HEK293 (cell line): ENCODE results near the gene SEMA6A.

Source experiments
- CTCF ChIA-PET: fragments of 350-600 bp; formaldehyde crosslinking; extraction: SDS; loops from one replicate; lab custom pipeline; 2021; ENCODE audit warnings: antibody characterized with exemption; lab: Yijun Ruan, JAX
- POLR2A ChIA-PET: fragments of 300-600 bp; formaldehyde crosslinking; extraction: SDS; loops from one replicate; lab custom pipeline; 2020; ENCODE audit warnings: antibody characterized with exemption, inconsistent platforms; lab: Yijun Ruan, JAX
- H3K27ac ChIP-seq: fragments of 200-500 bp; sonication (Bioruptor generic); 2 replicates; pipeline ENCODE4 v1.5.1; 2014; ENCODE audit warnings: low read depth, low read length, control low read depth, inconsistent platforms; ENCODE audit errors: extremely low read depth
- H3K36me3 ChIP-seq, 2 experiments: fragments of 200-500 bp in 1 of 2; sonication (Bioruptor generic) in 1 of 2; 1 replicate in 1 of 2; 2 replicates in 1 of 2; pipeline ENCODE4 v1.5.1; 2014 to 2017; ENCODE audit warnings: inconsistent platforms in 2 of 2, low read length in 2 of 2; ENCODE audit not compliant: control insufficient read depth in 2 of 2, insufficient read depth in 1 of 2
- H3K4me1 ChIP-seq: fragments of 200-500 bp; sonication (Bioruptor generic); 2 replicates; pipeline ENCODE4 v1.5.1; 2014; ENCODE audit warnings: mild to moderate bottlenecking, low read length, inconsistent platforms; ENCODE audit not compliant: control insufficient read depth, insufficient read depth
- H3K4me3 ChIP-seq: 2 replicates; pipeline ENCODE4 v1.5.1; 2011; ENCODE audit warnings: low read depth, mild to moderate bottlenecking, control low read depth, low read length, moderate library complexity
- H3K9me3 ChIP-seq: fragments of 200-500 bp; sonication (Bioruptor generic); 2 replicates; pipeline ENCODE4 v1.5.1; 2014; ENCODE audit warnings: low read depth, low read length, inconsistent platforms; ENCODE audit not compliant: control insufficient read depth, insufficient read depth
- AEBP2 ChIP-seq: fragments of 450-650 bp; formaldehyde crosslinking; IDR thresholded peaks from 2 replicates; pipeline ENCODE4 v1.5.1; 2016; ENCODE audit warnings: missing biosample characterization, missing genetic modification characterization, borderline replicate concordance
- KLF8 ChIP-seq: fragments of 450-650 bp; formaldehyde crosslinking; IDR thresholded peaks from 2 replicates; pipeline ENCODE4 v1.5.1; 2016; ENCODE audit warnings: missing biosample characterization, missing genetic modification characterization
- PATZ1 ChIP-seq: fragments of 450-650 bp; formaldehyde crosslinking; IDR thresholded peaks from 2 replicates; pipeline ENCODE4 v1.5.1; 2016; ENCODE audit warnings: missing biosample characterization, missing genetic modification characterization
- SALL2 ChIP-seq: fragments of 450-650 bp; formaldehyde crosslinking; IDR thresholded peaks from 2 replicates; pipeline ENCODE4 v1.5.0; 2017; ENCODE audit warnings: missing biosample characterization, mild to moderate bottlenecking, missing genetic modification characterization, borderline replicate concordance
- TSHZ1 ChIP-seq: fragments of 450-650 bp; formaldehyde crosslinking; IDR thresholded peaks from 2 replicates; pipeline ENCODE4 v1.5.1; 2016; ENCODE audit warnings: missing biosample characterization, missing genetic modification characterization, borderline replicate concordance
- ZBTB26 ChIP-seq: fragments of 450-650 bp; formaldehyde crosslinking; optimal IDR thresholded peaks from 2 replicates; pipeline ENCODE3; 2016; ENCODE audit warnings: missing biosample characterization, mild to moderate bottlenecking, missing genetic modification characterization
- ZFP41 ChIP-seq: fragments of 450-650 bp; formaldehyde crosslinking; IDR thresholded peaks from 2 replicates; pipeline ENCODE4 v1.5.1; 2016; ENCODE audit warnings: missing biosample characterization, missing genetic modification characterization, borderline replicate concordance
- ZFP69B ChIP-seq: fragments of 450-650 bp; formaldehyde crosslinking; IDR thresholded peaks from 2 replicates; pipeline ENCODE4 v1.5.1; 2016; ENCODE audit warnings: missing biosample characterization, missing genetic modification characterization
- ZNF114 ChIP-seq: fragments of 450-650 bp; formaldehyde crosslinking; IDR thresholded peaks from 2 replicates; pipeline ENCODE4 v1.5.0; 2017; ENCODE audit warnings: missing biosample characterization, missing genetic modification characterization
- ZNF121 ChIP-seq: fragments of 450-650 bp; formaldehyde crosslinking; IDR thresholded peaks from 2 replicates; pipeline ENCODE4 v1.5.1; 2016; ENCODE audit warnings: missing biosample characterization, missing genetic modification characterization
- ZNF16 ChIP-seq: fragments of 450-650 bp; formaldehyde crosslinking; IDR thresholded peaks from 2 replicates; pipeline ENCODE4 v1.5.1; 2016; ENCODE audit warnings: low read depth, missing biosample characterization, missing genetic modification characterization
- ZNF2 ChIP-seq: fragments of 450-650 bp; formaldehyde crosslinking; IDR thresholded peaks from 2 replicates; pipeline ENCODE4 v1.5.1; 2016; ENCODE audit warnings: missing biosample characterization, missing genetic modification characterization
- ZNF239 ChIP-seq: fragments of 450-650 bp; formaldehyde crosslinking; IDR thresholded peaks from 2 replicates; pipeline ENCODE4 v1.5.1; 2016; ENCODE audit warnings: missing biosample characterization, missing genetic modification characterization
- ZNF398 ChIP-seq: fragments of 450-650 bp; formaldehyde crosslinking; IDR thresholded peaks from 2 replicates; pipeline ENCODE4 v1.5.1; 2017; ENCODE audit warnings: missing biosample characterization, missing genetic modification characterization
- ZNF426 ChIP-seq: fragments of 450-650 bp; formaldehyde crosslinking; IDR thresholded peaks from 2 replicates; pipeline ENCODE4 v1.5.1; 2017; ENCODE audit warnings: missing biosample characterization, missing genetic modification characterization, mild to moderate bottlenecking, inconsistent platforms, moderate library complexity
- ZNF555 ChIP-seq: fragments of 450-650 bp; formaldehyde crosslinking; conservative IDR thresholded peaks from 2 replicates; pipeline ENCODE4 v1.5.1; 2017; ENCODE audit warnings: missing biosample characterization, mild to moderate bottlenecking, missing genetic modification characterization, inconsistent platforms
- ZNF596 ChIP-seq: fragments of 450-650 bp; IDR thresholded peaks from 2 replicates; pipeline ENCODE4 v1.5.0; 2018; ENCODE audit warnings: missing biosample characterization, mild to moderate bottlenecking, missing genetic modification characterization, moderate library complexity
- ZNF600 ChIP-seq: fragments of 450-650 bp; formaldehyde crosslinking; IDR thresholded peaks from 2 replicates; pipeline ENCODE4 v1.5.1; 2016; ENCODE audit warnings: missing biosample characterization, missing genetic modification characterization
- ZNF654 ChIP-seq: fragments of 450-650 bp; formaldehyde crosslinking; IDR thresholded peaks from 2 replicates; pipeline ENCODE4 v1.5.1; 2016; ENCODE audit warnings: low read depth, missing biosample characterization, missing genetic modification characterization
- ZNF707 ChIP-seq: fragments of 450-650 bp; formaldehyde crosslinking; IDR thresholded peaks from 2 replicates; pipeline ENCODE4 v1.5.1; 2016; ENCODE audit warnings: missing biosample characterization, missing genetic modification characterization

The SEMA6A gene

GRCh38 chr5:116436674-116437350 is 137.8 kb downstream of the SEMA6A start (continued):
- no peak for TF ChIP-seq TSHZ1 (tag by site-specific recombination)
- TF ChIP-seq PATZ1 (tag by site-specific recombination), result no peak

- Histone ChIP-seq H3K36me3 (no peaks in the 10 kb centered on the region), H3K27ac (no peak overlapping the region), H3K4me3 (no peak overlapping the region), H3K9me3 (no peaks in the 10 kb centered on the region), H3K4me1 (peaks cover 9% of the 10 kb centered on the region)
- POLR2A ChIA-PET, result interaction anchor here (0.7 kb wide), 1 partner anchor 7 kb away, joined by 3 read pairs; no protein-coding TSS in a partner anchor
- no peak for TF ChIP-seq ZNF239 (tag by site-specific recombination)
- no peak for TF ChIP-seq AEBP2 (tag by site-specific recombination)
- no peak for TF ChIP-seq ZFP69B
- no peak for TF ChIP-seq ZNF398
- no peak for TF ChIP-seq ZNF600 (tag by site-specific recombination)
- TF ChIP-seq ZNF426 (tag by site-specific recombination), result no peak
- TF ChIP-seq ZNF596, result no peak
- no peak for TF ChIP-seq ZBTB26
- CTCF ChIA-PET, result no interaction called here
Observed at GRCh38 chr5:116428966-116429365, 145.7 kb downstream of the SEMA6A start.

- Histone ChIP-seq H3K27ac (no peak overlapping the region), H3K4me1 (peaks cover 9% of the 10 kb centered on the region), H3K36me3 (no peaks in the 10 kb centered on the region), H3K4me3 (no peak overlapping the region), H3K9me3 (no peaks in the 10 kb centered on the region)
- CTCF ChIA-PET, result interaction anchor here (0.6 kb wide), 1 partner anchor 57 kb away, joined by 4 read pairs; no protein-coding TSS in a partner anchor
- TF ChIP-seq ZNF2 (tag by site-specific recombination) (no peak), ZNF121 (tag by site-specific recombination) (no peak), ZNF16 (tag by site-specific recombination) (no peak), ZNF707 (no peak), ZNF114 (no peak), KLF8 (tag by site-specific recombination) (no peak), ZNF555 (tag by site-specific recombination) (no peak), ZNF596 (no peak), ZNF600 (tag by site-specific recombination) (no peak), SALL2 (tag by site-specific recombination) (no peak), ZFP41 (tag by site-specific recombination) (no peak), ZBTB26 (no peak), ZNF654 (tag by site-specific recombination) (no peak)
- POLR2A ChIA-PET, result interaction anchor here (0.7 kb wide), 1 partner anchor 8 kb away, joined by 3 read pairs; no protein-coding TSS in a partner anchor
Observed at GRCh38 chr5:116428413-116428812, 146.2 kb downstream of the SEMA6A start.
